H1 (cell line): ENCODE measurements around the gene FLCN.

Experiments
- BCL11A ChIP-seq, 2 experiments: IDR thresholded peaks; one replicate each; pipeline ENCODE4 v1.6.1; 2011; ENCODE audit warnings: low read depth in 2 of 2, low read length in 2 of 2, mild to moderate bottlenecking in 2 of 2
- EP300 ChIP-seq, 2 experiments: IDR thresholded peaks; 1 replicate in 1 of 2; 2 replicates in 1 of 2; pipeline ENCODE4 v1.6.1; 2011 to 2012; ENCODE audit warnings: low read depth in 2 of 2, low read length in 2 of 2, mild to moderate bottlenecking in 2 of 2, borderline replicate concordance in 1 of 2, inconsistent platforms in 1 of 2, moderate library complexity in 1 of 2
- EZH2 ChIP-seq: fragments of 200-600 bp; sonication (generic); IDR thresholded peaks from 2 replicates; pipeline ENCODE4 v1.7.1; 2012; ENCODE audit warnings: low read depth, mild to moderate bottlenecking, moderate library complexity, low read length, inconsistent platforms; ENCODE audit not compliant: severe bottlenecking
- GABPA ChIP-seq: IDR thresholded peaks from 2 replicates; pipeline ENCODE4 v1.6.1; 2011; ENCODE audit warnings: mild to moderate bottlenecking, low read length, moderate library complexity, borderline replicate concordance; ENCODE audit not compliant: insufficient read depth
- HDAC6 ChIP-seq: IDR thresholded peaks from one replicate; pipeline ENCODE4 v1.7.1; 2012; ENCODE audit warnings: low read depth, mild to moderate bottlenecking, inconsistent platforms, low read length, moderate library complexity
- JUND ChIP-seq: IDR thresholded peaks from 2 replicates; pipeline ENCODE4 v1.6.1; 2011; ENCODE audit warnings: mild to moderate bottlenecking, improper control_type of control experiment, low read length
- POLR2A ChIP-seq, 2 experiments: IDR thresholded peaks; 1 replicate in 1 of 2; 2 replicates in 1 of 2; pipeline ENCODE4 v1.6.1; 2011; ENCODE audit warnings: low read depth in 2 of 2, low read length in 2 of 2, mild to moderate bottlenecking in 2 of 2; ENCODE audit errors: control extremely low read depth in 1 of 2
- SIX5 ChIP-seq: IDR thresholded peaks from 2 replicates; pipeline ENCODE4 v1.6.1; 2011; ENCODE audit warnings: mild to moderate bottlenecking, low read depth, low read length
- ZNF274 ChIP-seq: IDR thresholded peaks from 2 replicates; pipeline ENCODE4 v1.7.0; 2012; ENCODE audit warnings: low read length, borderline replicate concordance; ENCODE audit errors: extremely low read depth
- TF ChIP-seq, protein P1 (sequence below), 3 experiments: IDR thresholded peaks; 1 replicate in 2 of 3; 2 replicates in 1 of 3; pipeline versions ENCODE4 v1.5.1 to v1.6.1; 2011; ENCODE audit warnings: low read length in 3 of 3, mild to moderate bottlenecking in 3 of 3, inconsistent platforms in 2 of 3, low read depth in 1 of 3, moderate library complexity in 1 of 3; ENCODE audit not compliant: insufficient read depth in 1 of 3; ENCODE audit errors: control extremely low read depth in 1 of 3
- TF ChIP-seq, protein P2 (sequence below): IDR thresholded peaks from 2 replicates; pipeline ENCODE4 v1.6.1; 2011; ENCODE audit warnings: low read depth, mild to moderate bottlenecking, low read length; ENCODE audit not compliant: insufficient read depth

DNA sequence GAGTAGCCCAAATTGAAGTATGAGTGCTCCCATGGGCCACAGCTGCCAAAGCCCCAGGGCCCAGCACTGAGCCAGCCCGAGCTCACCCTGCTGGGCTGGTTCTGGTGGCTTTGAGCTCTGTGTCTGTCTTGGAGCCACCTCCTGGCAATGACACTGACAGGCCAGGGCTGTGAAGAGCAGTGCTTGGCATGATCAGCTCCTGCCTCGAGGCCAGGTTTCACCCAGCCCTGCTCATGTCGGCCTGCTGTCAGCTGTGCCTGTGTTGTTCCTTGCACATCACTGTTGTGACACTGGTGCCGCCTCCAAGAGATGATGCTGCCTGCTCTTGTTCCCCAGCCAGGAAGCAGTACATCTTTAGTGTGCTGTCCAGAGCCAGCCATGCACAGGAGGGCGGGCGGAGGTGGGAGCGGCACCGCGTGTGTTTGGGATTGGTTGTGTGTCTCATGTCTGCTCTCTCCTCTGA lies 56.8 kb downstream of the FLCN start:
- TF ChIP-seq, protein P1, sequence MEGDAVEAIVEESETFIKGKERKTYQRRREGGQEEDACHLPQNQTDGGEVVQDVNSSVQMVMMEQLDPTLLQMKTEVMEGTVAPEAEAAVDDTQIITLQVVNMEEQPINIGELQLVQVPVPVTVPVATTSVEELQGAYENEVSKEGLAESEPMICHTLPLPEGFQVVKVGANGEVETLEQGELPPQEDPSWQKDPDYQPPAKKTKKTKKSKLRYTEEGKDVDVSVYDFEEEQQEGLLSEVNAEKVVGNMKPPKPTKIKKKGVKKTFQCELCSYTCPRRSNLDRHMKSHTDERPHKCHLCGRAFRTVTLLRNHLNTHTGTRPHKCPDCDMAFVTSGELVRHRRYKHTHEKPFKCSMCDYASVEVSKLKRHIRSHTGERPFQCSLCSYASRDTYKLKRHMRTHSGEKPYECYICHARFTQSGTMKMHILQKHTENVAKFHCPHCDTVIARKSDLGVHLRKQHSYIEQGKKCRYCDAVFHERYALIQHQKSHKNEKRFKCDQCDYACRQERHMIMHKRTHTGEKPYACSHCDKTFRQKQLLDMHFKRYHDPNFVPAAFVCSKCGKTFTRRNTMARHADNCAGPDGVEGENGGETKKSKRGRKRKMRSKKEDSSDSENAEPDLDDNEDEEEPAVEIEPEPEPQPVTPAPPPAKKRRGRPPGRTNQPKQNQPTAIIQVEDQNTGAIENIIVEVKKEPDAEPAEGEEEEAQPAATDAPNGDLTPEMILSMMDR (IDR thresholded peaks at IDR 0.05; ENCODE audit: control extremely low read depth in 1 of 3, insufficient read depth in 1 of 3, low read depth in 1 of 3, low read length in 3 of 3): no peak
- no peak for TF ChIP-seq ZNF274
- no peak for TF ChIP-seq GABPA
- no peak for TF ChIP-seq EP300 (IDR thresholded peaks at IDR 0.05; ENCODE audit: borderline replicate concordance in 1 of 2, low read depth in 2 of 2, low read length in 2 of 2)
- TF ChIP-seq, protein P2, sequence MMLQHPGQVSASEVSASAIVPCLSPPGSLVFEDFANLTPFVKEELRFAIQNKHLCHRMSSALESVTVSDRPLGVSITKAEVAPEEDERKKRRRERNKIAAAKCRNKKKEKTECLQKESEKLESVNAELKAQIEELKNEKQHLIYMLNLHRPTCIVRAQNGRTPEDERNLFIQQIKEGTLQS: no peak
- no peak for TF ChIP-seq POLR2A (IDR thresholded peaks at IDR 0.05; ENCODE audit: control extremely low read depth in 1 of 2, low read depth in 2 of 2, low read length in 2 of 2)
- TF ChIP-seq EZH2: no peak
- TF ChIP-seq JUND: no peak
- TF ChIP-seq HDAC6: no peak
- no peak for TF ChIP-seq BCL11A (IDR thresholded peaks at IDR 0.05; ENCODE audit: low read depth in 2 of 2, low read length in 2 of 2)
- no peak for TF ChIP-seq SIX5
